Neuronal stem cell (in vitro differentiated cells): Measurements from ENCODE around the gene RALGPS1.

Experiments
- DNase-seq: peaks from one replicate; pipeline ENCODE4 v3.0.0-alpha.2; 2013; ENCODE audit warnings: low spot score
- H2AFZ ChIP-seq: one replicate; pipeline ENCODE4 v1.6.1; 2013; ENCODE audit warnings: mild to moderate bottlenecking, low read length, inconsistent platforms
- H2AK5ac ChIP-seq: 2 replicates; pipeline ENCODE4 v1.6.1; 2013; ENCODE audit warnings: low read depth, mild to moderate bottlenecking, inconsistent platforms, low read length, moderate library complexity, mixed read lengths
- H2BK120ac ChIP-seq: 2 replicates; pipeline ENCODE4 v1.6.1; 2013; ENCODE audit warnings: low read depth, mild to moderate bottlenecking, inconsistent platforms, low read length, moderate library complexity, mixed read lengths
- H2BK12ac ChIP-seq: one replicate; pipeline ENCODE4 v1.6.1; 2013; ENCODE audit warnings: low read length, inconsistent platforms
- H2BK15ac ChIP-seq: 2 replicates; pipeline ENCODE4 v1.6.1; 2013; ENCODE audit warnings: mild to moderate bottlenecking, low read length, inconsistent platforms, mixed read lengths
- H2BK5ac ChIP-seq: one replicate; pipeline ENCODE4 v1.6.1; 2013; ENCODE audit warnings: inconsistent platforms, mild to moderate bottlenecking, low read length, moderate library complexity
- H3K14ac ChIP-seq: one replicate; pipeline ENCODE4 v1.6.1; 2013; ENCODE audit warnings: low read length, inconsistent platforms
- H3K18ac ChIP-seq: 2 replicates; pipeline ENCODE4 v1.6.1; 2013; ENCODE audit warnings: low read length, inconsistent platforms
- H3K23ac ChIP-seq: 2 replicates; pipeline ENCODE4 v1.6.1; 2013; ENCODE audit warnings: low read depth, mild to moderate bottlenecking, mixed read lengths, low read length, inconsistent platforms; ENCODE audit not compliant: poor library complexity
- H3K27ac ChIP-seq: replicated peaks from 3 replicates; pipeline ENCODE4 v1.5.1; 2013; ENCODE audit warnings: low read length, inconsistent platforms
- H3K27me3 ChIP-seq, 3 experiments: 2 replicates each; pipeline ENCODE4 v1.6.1; 2013; ENCODE audit warnings: low read length in 3 of 3, mild to moderate bottlenecking in 2 of 3, inconsistent platforms in 1 of 3, low read depth in 1 of 3, mixed read lengths in 1 of 3, moderate library complexity in 1 of 3; ENCODE audit not compliant: control insufficient read depth in 3 of 3, insufficient read depth in 3 of 3
- H3K36me3 ChIP-seq, 2 donors: replicated peaks in 1 of 2; 2 replicates each; pipeline ENCODE4 v1.6.1; 2013; ENCODE audit warnings: low read length in 2 of 2; ENCODE audit not compliant: control insufficient read depth in 2 of 2, insufficient read depth in 2 of 2
- H3K4ac ChIP-seq: 2 replicates; pipeline ENCODE4 v1.6.1; 2013; ENCODE audit warnings: inconsistent platforms, mild to moderate bottlenecking, low read length, moderate library complexity
- H3K4me1 ChIP-seq, 2 donors: 1 replicate in 1 of 2; 2 replicates in 1 of 2; pipeline ENCODE4 v1.6.1; 2013; ENCODE audit warnings: low read length in 2 of 2, low read depth in 1 of 2; ENCODE audit not compliant: control insufficient read depth in 2 of 2, insufficient read depth in 1 of 2
- H3K4me2 ChIP-seq: one replicate; pipeline ENCODE4 v1.6.1; 2013; ENCODE audit warnings: mild to moderate bottlenecking, low read length, inconsistent platforms; ENCODE audit not compliant: insufficient read depth, poor library complexity, severe bottlenecking
- H3K4me3 ChIP-seq, 2 donors: 2 replicates each; pipeline ENCODE4 v1.5.1; 2013; ENCODE audit warnings: low read length in 2 of 2, mild to moderate bottlenecking in 2 of 2, inconsistent platforms in 1 of 2, moderate library complexity in 1 of 2
- H3K79me1 ChIP-seq: one replicate; pipeline ENCODE4 v1.6.1; 2013; ENCODE audit warnings: low read depth, mild to moderate bottlenecking, inconsistent platforms, low read length, moderate library complexity
- H3K9ac ChIP-seq: one replicate; pipeline ENCODE4 v1.6.1; 2013; ENCODE audit warnings: mild to moderate bottlenecking, low read depth, low read length, inconsistent platforms; ENCODE audit not compliant: poor library complexity
- H3K9me3 ChIP-seq, 2 donors: replicated peaks in 1 of 2; 2 replicates each; pipeline versions ENCODE3 to v1.6.1; 2013; ENCODE audit warnings: low read length in 2 of 2, mild to moderate bottlenecking in 2 of 2, inconsistent platforms in 1 of 2, low read depth in 1 of 2, mixed read lengths in 1 of 2, moderate library complexity in 1 of 2; ENCODE audit not compliant: control insufficient read depth in 2 of 2, insufficient read depth in 1 of 2
- H4K8ac ChIP-seq: one replicate; pipeline ENCODE4 v1.6.1; 2013; ENCODE audit warnings: low read depth, mild to moderate bottlenecking, inconsistent platforms, low read length, moderate library complexity
- H4K91ac ChIP-seq: one replicate; pipeline ENCODE4 v1.6.1; 2013; ENCODE audit warnings: low read length, low read depth, mild to moderate bottlenecking, inconsistent platforms; ENCODE audit not compliant: poor library complexity
- WGBS, 2 donors: extraction: QIAGEN DNeasy Blood & Tissue Kit; methylation state at CpG; one replicate each; pipeline ENCODE4 v1.1.7; 2013; ENCODE audit warnings: missing lambda C conversion rate in 2 of 2, mixed read lengths in 1 of 2; ENCODE audit not compliant: insufficient read length in 2 of 2, insufficient replicate concordance in 1 of 2; ENCODE audit errors: extremely low coverage in 2 of 2; 5-methylcytosine and 5-hydroxymethylcytosine counted together

RALGPS1 gene

GRCh38 chr9:127102176-127102575 is 187.6 kb downstream of the RALGPS1 start:
- H4K91ac ChIP-seq: no peak overlapping the region
- no peak overlapping the region for H3K14ac ChIP-seq
- no peak overlapping the region for H2BK15ac ChIP-seq
- H2BK5ac ChIP-seq: no peak overlapping the region
- no peak overlapping the region for H2AK5ac ChIP-seq
- DNase-seq: no peak
- H3K9me3 ChIP-seq: no peaks in the 10 kb centered on the region
- no peak overlapping the region for H3K4me3 ChIP-seq
- H3K4ac ChIP-seq: no peak overlapping the region
- no peak overlapping the region for H2AFZ ChIP-seq
- peaks cover 3 to 30% of the 10 kb centered on the region in 2 donors for H3K36me3 ChIP-seq
- no peak overlapping the region for H3K27ac ChIP-seq
- H2BK120ac ChIP-seq: no peak overlapping the region
- no peaks in the 10 kb centered on the region for H3K79me1 ChIP-seq
- no peak overlapping the region for H3K18ac ChIP-seq
- H3K9ac ChIP-seq: no peak overlapping the region
- H3K4me2 ChIP-seq: no peak overlapping the region
- no peak overlapping the region for H3K23ac ChIP-seq
- H3K27me3 ChIP-seq: no peaks in the 10 kb centered on the region
- no peak overlapping the region for H4K8ac ChIP-seq
- no peaks in the 10 kb centered on the region for H3K4me1 ChIP-seq
- no peak overlapping the region for H2BK12ac ChIP-seq

GRCh38 chr9:127102788-127103187 is 188.2 kb downstream of the RALGPS1 start:
- no peak overlapping the region for H3K23ac ChIP-seq
- peaks cover 6 to 36% of the 10 kb centered on the region in 2 donors for H3K36me3 ChIP-seq
- H3K27me3 ChIP-seq: no peaks in the 10 kb centered on the region
- no peak overlapping the region for H3K18ac ChIP-seq
- H3K4me1 ChIP-seq: no peaks in the 10 kb centered on the region
- H2AFZ ChIP-seq: no peak overlapping the region
- H4K8ac ChIP-seq: no peak overlapping the region
- no peak overlapping the region for H3K4ac ChIP-seq
- no peaks in the 10 kb centered on the region for H3K79me1 ChIP-seq
- no CpG with 5 or more reads among the region's 2 CpGs for WGBS, 2 donors
- H2BK5ac ChIP-seq: no peak overlapping the region
- H4K91ac ChIP-seq: no peak overlapping the region
- H3K4me3 ChIP-seq: no peak overlapping the region
- H3K27ac ChIP-seq: no peak overlapping the region
- H3K14ac ChIP-seq: no peak overlapping the region
- no peak overlapping the region for H2BK12ac ChIP-seq
- H3K4me2 ChIP-seq: no peak overlapping the region
- H2BK15ac ChIP-seq: no peak overlapping the region
- H3K9ac ChIP-seq: no peak overlapping the region
- H2AK5ac ChIP-seq: no peak overlapping the region
- no peak for DNase-seq
- no peaks in the 10 kb centered on the region for H3K9me3 ChIP-seq
- H2BK120ac ChIP-seq: no peak overlapping the region

- H3K9ac ChIP-seq: no peak overlapping the region
- peak overlapping the region; percentile 27 for H2BK5ac ChIP-seq
- peak overlapping the region; percentile 38 for H3K23ac ChIP-seq
- H3K27me3 ChIP-seq: no peaks in the 10 kb centered on the region
- H2BK120ac ChIP-seq: no peak overlapping the region
- H3K4ac ChIP-seq: no peak overlapping the region
- H3K18ac ChIP-seq: peak overlapping the region; percentile 45
- H3K4me3 ChIP-seq: no peak overlapping the region
- H2BK15ac ChIP-seq: no peak overlapping the region
- peaks cover 6 to 36% of the 10 kb centered on the region in 2 donors for H3K36me3 ChIP-seq
- H2BK12ac ChIP-seq: no peak overlapping the region
- H2AFZ ChIP-seq: no peak overlapping the region
- DNase-seq: no peak
- H3K14ac ChIP-seq: no peak overlapping the region
- no peak overlapping the region for H2AK5ac ChIP-seq
- no peaks in the 10 kb centered on the region for H3K79me1 ChIP-seq
- no peak overlapping the region for H3K4me2 ChIP-seq
- no CpG with 5 or more reads among the region's 7 CpGs for WGBS, 2 donors
- no peak overlapping the region for H4K91ac ChIP-seq
- H3K9me3 ChIP-seq: no peaks in the 10 kb centered on the region
- H3K27ac ChIP-seq: no peak overlapping the region
- H3K4me1 ChIP-seq: no peaks in the 10 kb centered on the region
- H4K8ac ChIP-seq: no peak overlapping the region
Observed at GRCh38 chr9:127104581-127105311, 190.2 kb downstream of the RALGPS1 start.

GRCh38 chr9:127105805-127106465 is 191.4 kb downstream of the RALGPS1 start:
- Histone ChIP-seq H3K36me3 (peaks cover 6 to 36% of the 10 kb centered on the region in 2 donors), H3K4me1 (no peaks in the 10 kb centered on the region), H4K8ac (no peak overlapping the region), H3K4me2 (no peak overlapping the region), H2BK12ac (no peak overlapping the region), H4K91ac (no peak overlapping the region), H3K4me3 (no peak overlapping the region), H2BK120ac (no peak overlapping the region), H2AFZ (no peak overlapping the region), H3K79me1 (no peaks in the 10 kb centered on the region), H3K27ac (no peak overlapping the region), H3K27me3 (no peaks in the 10 kb centered on the region), H2BK5ac (no peak overlapping the region), H3K18ac (no peak overlapping the region), H2BK15ac (no peak overlapping the region), H3K4ac (no peak overlapping the region), H3K9ac (no peak overlapping the region), H3K23ac (no peak overlapping the region), H3K9me3 (no peaks in the 10 kb centered on the region), H2AK5ac (no peak overlapping the region), H3K14ac (no peak overlapping the region)
- WGBS, 2 donors: no CpG with 5 or more reads among the region's 7 CpGs
- no peak for DNase-seq
